HEK293 (cell line): Measurements from ENCODE around the gene LGALS13.
"Not testable (repeated sequence)": the region's sequence is repeated elsewhere in the genome, so short reads cannot be mapped to it uniquely, and the experiment has no call there.

Experiments used
- CTCF ChIA-PET: fragments of 350-600 bp; formaldehyde crosslinking; extraction: SDS; loops from one replicate; lab custom pipeline; 2021; ENCODE audit warnings: antibody characterized with exemption; lab: Yijun Ruan, JAX
- POLR2A ChIA-PET: fragments of 300-600 bp; formaldehyde crosslinking; extraction: SDS; loops from one replicate; lab custom pipeline; 2020; ENCODE audit warnings: antibody characterized with exemption, inconsistent platforms; lab: Yijun Ruan, JAX
- H3K27ac ChIP-seq: fragments of 200-500 bp; sonication (Bioruptor generic); 2 replicates; pipeline ENCODE4 v1.5.1; 2014; ENCODE audit warnings: low read depth, low read length, control low read depth, inconsistent platforms; ENCODE audit errors: extremely low read depth
- H3K36me3 ChIP-seq, 2 experiments: fragments of 200-500 bp in 1 of 2; sonication (Bioruptor generic) in 1 of 2; 1 replicate in 1 of 2; 2 replicates in 1 of 2; pipeline ENCODE4 v1.5.1; 2014 to 2017; ENCODE audit warnings: inconsistent platforms in 2 of 2, low read length in 2 of 2; ENCODE audit not compliant: control insufficient read depth in 2 of 2, insufficient read depth in 1 of 2
- H3K4me1 ChIP-seq: fragments of 200-500 bp; sonication (Bioruptor generic); 2 replicates; pipeline ENCODE4 v1.5.1; 2014; ENCODE audit warnings: mild to moderate bottlenecking, low read length, inconsistent platforms; ENCODE audit not compliant: control insufficient read depth, insufficient read depth
- H3K4me3 ChIP-seq: 2 replicates; pipeline ENCODE4 v1.5.1; 2011; ENCODE audit warnings: low read depth, mild to moderate bottlenecking, control low read depth, low read length, moderate library complexity
- H3K9me3 ChIP-seq: fragments of 200-500 bp; sonication (Bioruptor generic); 2 replicates; pipeline ENCODE4 v1.5.1; 2014; ENCODE audit warnings: low read depth, low read length, inconsistent platforms; ENCODE audit not compliant: control insufficient read depth, insufficient read depth
- GLIS2 ChIP-seq: fragments of 450-650 bp; formaldehyde crosslinking; IDR thresholded peaks from 2 replicates; pipeline ENCODE4 v1.5.1; 2016; ENCODE audit warnings: missing biosample characterization, missing genetic modification characterization
- HOXA7 ChIP-seq: sonication (generic); formaldehyde crosslinking; IDR thresholded peaks from 2 replicates; pipeline ENCODE4 v1.8.1; 2022; ENCODE audit warnings: missing genetic modification reagents, borderline replicate concordance
- HOXC10 ChIP-seq: sonication (generic); formaldehyde crosslinking; IDR thresholded peaks from 2 replicates; pipeline ENCODE4 v1.8.1; 2023; ENCODE audit warnings: mild to moderate bottlenecking, missing genetic modification reagents
- KLF16 ChIP-seq: fragments of 450-650 bp; formaldehyde crosslinking; IDR thresholded peaks from 2 replicates; pipeline ENCODE4 v1.5.1; 2017; ENCODE audit warnings: missing biosample characterization, missing genetic modification characterization
- TRIM28 ChIP-seq: IDR thresholded peaks from 2 replicates; pipeline ENCODE4 v1.6.1; 2011; ENCODE audit warnings: low read length, control low read depth, borderline replicate concordance
- WT1 ChIP-seq: fragments of 450-650 bp; formaldehyde crosslinking; IDR thresholded peaks from 2 replicates; pipeline ENCODE4 v1.5.1; 2016; ENCODE audit warnings: missing biosample characterization, missing genetic modification characterization
- ZBTB1 ChIP-seq: fragments of 450-650 bp; formaldehyde crosslinking; IDR thresholded peaks from 2 replicates; pipeline ENCODE4 v1.5.1; 2016; ENCODE audit warnings: missing biosample characterization, missing genetic modification characterization
- ZBTB6 ChIP-seq: fragments of 450-650 bp; formaldehyde crosslinking; IDR thresholded peaks from 2 replicates; pipeline ENCODE4 v1.5.1; 2017; ENCODE audit warnings: missing biosample characterization, missing genetic modification characterization
- ZFP3 ChIP-seq: fragments of 450-650 bp; formaldehyde crosslinking; IDR thresholded peaks from 2 replicates; pipeline ENCODE4 v1.5.1; 2016; ENCODE audit warnings: low read depth, missing biosample characterization, missing genetic modification characterization
- ZFP69B ChIP-seq: fragments of 450-650 bp; formaldehyde crosslinking; IDR thresholded peaks from 2 replicates; pipeline ENCODE4 v1.5.1; 2016; ENCODE audit warnings: missing biosample characterization, missing genetic modification characterization
- ZIC2 ChIP-seq: fragments of 450-650 bp; formaldehyde crosslinking; IDR thresholded peaks from 2 replicates; pipeline ENCODE4 v1.5.1; 2016; ENCODE audit warnings: missing biosample characterization, missing genetic modification characterization
- ZNF112 ChIP-seq: fragments of 450-650 bp; formaldehyde crosslinking; IDR thresholded peaks from 2 replicates; pipeline ENCODE4 v1.5.0; 2017; ENCODE audit warnings: missing biosample characterization, missing genetic modification characterization
- ZNF132 ChIP-seq: fragments of 450-650 bp; formaldehyde crosslinking; IDR thresholded peaks from 2 replicates; pipeline ENCODE4 v1.5.1; 2017; ENCODE audit warnings: missing biosample characterization, missing genetic modification characterization, borderline replicate concordance
- ZNF214 ChIP-seq: fragments of 450-650 bp; formaldehyde crosslinking; IDR thresholded peaks from 2 replicates; pipeline ENCODE4 v1.5.1; 2017; ENCODE audit warnings: missing biosample characterization, mild to moderate bottlenecking, missing genetic modification characterization, borderline replicate concordance
- ZNF23 ChIP-seq: fragments of 450-650 bp; formaldehyde crosslinking; IDR thresholded peaks from 2 replicates; pipeline ENCODE4 v1.5.1; 2016; ENCODE audit warnings: missing biosample characterization, missing genetic modification characterization, borderline replicate concordance
- ZNF350 ChIP-seq: fragments of 450-650 bp; formaldehyde crosslinking; IDR thresholded peaks from 2 replicates; pipeline ENCODE4 v1.5.0; 2017; ENCODE audit warnings: missing biosample characterization, mild to moderate bottlenecking, missing genetic modification characterization
- ZNF394 ChIP-seq: fragments of 450-650 bp; formaldehyde crosslinking; IDR thresholded peaks from 2 replicates; pipeline ENCODE4 v1.5.1; 2016; ENCODE audit warnings: missing biosample characterization, missing genetic modification characterization, mild to moderate bottlenecking, moderate library complexity, borderline replicate concordance
- ZNF449 ChIP-seq: fragments of 450-650 bp; formaldehyde crosslinking; IDR thresholded peaks from 2 replicates; pipeline ENCODE4 v1.5.1; 2017; ENCODE audit warnings: missing biosample characterization, mild to moderate bottlenecking, missing genetic modification characterization, moderate library complexity
- ZNF510 ChIP-seq: fragments of 450-650 bp; formaldehyde crosslinking; IDR thresholded peaks from 2 replicates; pipeline ENCODE4 v1.5.1; 2018; ENCODE audit warnings: mild to moderate bottlenecking, missing genetic modification characterization, missing biosample characterization; ENCODE audit not compliant: insufficient replicate concordance
- ZNF514 ChIP-seq: fragments of 450-650 bp; formaldehyde crosslinking; IDR thresholded peaks from 2 replicates; pipeline ENCODE4 v1.5.1; 2016; ENCODE audit warnings: missing biosample characterization, missing genetic modification characterization
- ZNF558 ChIP-seq: fragments of 450-650 bp; formaldehyde crosslinking; IDR thresholded peaks from 2 replicates; pipeline ENCODE4 v1.5.1; 2016; ENCODE audit warnings: missing biosample characterization, missing genetic modification characterization
- ZNF585B ChIP-seq: fragments of 450-650 bp; formaldehyde crosslinking; IDR thresholded peaks from 2 replicates; pipeline ENCODE4 v1.5.1; 2016; ENCODE audit warnings: missing biosample characterization, missing genetic modification characterization
- ZNF610 ChIP-seq: fragments of 450-650 bp; formaldehyde crosslinking; IDR thresholded peaks from 2 replicates; pipeline ENCODE4 v1.5.1; 2016; ENCODE audit warnings: missing biosample characterization, missing genetic modification characterization, borderline replicate concordance
- ZNF621 ChIP-seq: fragments of 450-650 bp; formaldehyde crosslinking; IDR thresholded peaks from 2 replicates; pipeline ENCODE4 v1.5.1; 2017; ENCODE audit warnings: missing biosample characterization, missing genetic modification characterization
- ZNF626 ChIP-seq: fragments of 450-650 bp; sonication (Bioruptor Pico); formaldehyde crosslinking; IDR thresholded peaks from 2 replicates; pipeline ENCODE4 v1.5.1; 2018; ENCODE audit warnings: missing biosample characterization, missing genetic modification characterization, inconsistent platforms
- ZNF654 ChIP-seq: fragments of 450-650 bp; formaldehyde crosslinking; IDR thresholded peaks from 2 replicates; pipeline ENCODE4 v1.5.1; 2016; ENCODE audit warnings: low read depth, missing biosample characterization, missing genetic modification characterization
- ZNF792 ChIP-seq: fragments of 450-650 bp; formaldehyde crosslinking; IDR thresholded peaks from 2 replicates; pipeline ENCODE4 v1.5.1; 2016; ENCODE audit warnings: missing biosample characterization, missing genetic modification characterization
- ZNF843 ChIP-seq: fragments of 450-650 bp; formaldehyde crosslinking; IDR thresholded peaks from 2 replicates; pipeline ENCODE4 v1.5.1; 2016; ENCODE audit warnings: missing biosample characterization, missing genetic modification characterization

LGALS13 gene

GRCh38 chr19:39613597-39613996 lies 11.3 kb downstream of the LGALS13 start:
- TF ChIP-seq ZNF132 (tag by site-specific recombination) (no peak), KLF16 (tag by site-specific recombination) (no peak), ZNF621 (tag by site-specific recombination) (no peak), ZNF585B (peak; percentile 98)
- TF ChIP-seq, all 188 proteins: peak for 1
- Histone ChIP-seq H3K4me3 (no peak overlapping the region), H3K27ac (0 out of 2 replicates have a peak overlapping the region, but pooled peaks have one; percentile 16), H3K36me3 (no peaks in the 10 kb centered on the region), H3K9me3 (peaks cover 8% of the 10 kb centered on the region), H3K4me1 (no peaks in the 10 kb centered on the region)
- ChIA-PET POLR2A (no interaction called here), CTCF (interaction anchor here (1.2 kb wide), 1 partner anchor 62 kb away, joined by 5 read pairs; no protein-coding TSS in a partner anchor)

GRCh38 chr19:39617745-39618144 lies 15.4 kb downstream of the LGALS13 start:
- CTCF ChIA-PET, result no interaction called here

GRCh38 chr19:39623946-39624345 lies 21.6 kb downstream of the LGALS13 start:
- no peak overlapping the region for H3K4me3 ChIP-seq
- no peak for TF ChIP-seq GLIS2
- no peak for TF ChIP-seq ZNF792 (tag by site-specific recombination)
- no peak for TF ChIP-seq ZBTB6 (tag by site-specific recombination)
- no peak for TF ChIP-seq ZNF449 (tag by site-specific recombination)
- no peak for TF ChIP-seq ZNF214 (tag by site-specific recombination)
- TF ChIP-seq ZNF610 (tag by site-specific recombination), result no peak
- no peak for TF ChIP-seq ZNF132 (tag by site-specific recombination)
- no peak for TF ChIP-seq TRIM28
- TF ChIP-seq ZNF514 (tag by site-specific recombination), result no peak
- H3K4me1 ChIP-seq, result no peaks in the 10 kb centered on the region
- H3K9me3 ChIP-seq, result no peaks in the 10 kb centered on the region
- H3K36me3 ChIP-seq, result no peaks in the 10 kb centered on the region
- POLR2A ChIA-PET, result no interaction called here
- no peak overlapping the region for H3K27ac ChIP-seq
- CTCF ChIA-PET, result no interaction called here

More at GRCh38 chr19:39617745-39618144, 15.4 kb downstream of the LGALS13 start:
- Histone ChIP-seq H3K27ac (no peak overlapping the region), H3K9me3 (peaks cover 8% of the 10 kb centered on the region)
- no peak for TF ChIP-seq ZNF558 (tag by site-specific recombination)
- no peak for TF ChIP-seq ZBTB1 (tag by site-specific recombination)
- no peak for TF ChIP-seq WT1 (tag by site-specific recombination)
- TF ChIP-seq ZNF654 (tag by site-specific recombination), result no peak
- no peak for TF ChIP-seq ZNF585B
- no peak for TF ChIP-seq ZNF350 (tag by site-specific recombination)
- no peak for TF ChIP-seq ZNF23 (tag by site-specific recombination)
- no peak for TF ChIP-seq ZNF843 (tag by site-specific recombination)
- no peak for TF ChIP-seq HOXC10 (CRISPR knock-in tag)
- TF ChIP-seq ZNF626, result no peak
- TF ChIP-seq ZNF510 (tag by site-specific recombination), result no peak
- no peak for TF ChIP-seq ZIC2
- no peak for TF ChIP-seq HOXA7 (CRISPR knock-in tag)
- TF ChIP-seq ZFP3 (tag by site-specific recombination), result no peak
- no peak for TF ChIP-seq ZNF394 (tag by site-specific recombination)
- no peak for TF ChIP-seq ZNF112 (tag by site-specific recombination)
- TF ChIP-seq ZFP69B (tag by site-specific recombination), result no peak
- TF ChIP-seq, all 188 proteins: peak for 0
- Histone ChIP-seq H3K4me1 (no peaks in the 10 kb centered on the region), H3K36me3 (no peaks in the 10 kb centered on the region), H3K4me3 (no peak overlapping the region)
- POLR2A ChIA-PET, result no interaction called here

GRCh38 chr19:39627631-39628030 lies 25.3 kb downstream of the LGALS13 start:
- not testable (repeated sequence) for H3K9me3 ChIP-seq, H3K36me3 ChIP-seq, H3K4me1 ChIP-seq, H3K27ac ChIP-seq, H3K4me3 ChIP-seq
- CTCF ChIA-PET, result interaction anchor here (0.8 to 1.4 kb wide), 6 partner anchors 37 to 85 kb away, joined by 3 to 8 read pairs (median 5); no protein-coding TSS in a partner anchor
- POLR2A ChIA-PET, result interaction anchor here (0.8 kb wide), 1 partner anchor 195 kb away, joined by 3 read pairs; no protein-coding TSS in a partner anchor
